ENCODE results near the gene KRTAP1-3.
"Not testable (repeated sequence)": the region's sequence is repeated elsewhere in the genome, so short reads cannot be mapped to it uniquely, and the experiment has no call there.

The KRTAP1-3 gene

GRCh38 chr17:41067281-41067680 is 32.6 kb upstream of the KRTAP1-3 start:
- Histone ChIP-seq H3K36me3 (replicated peaks in 1 of 2; ENCODE audit: control insufficient read depth in 2 of 2, insufficient read depth in 2 of 2, low read length in 2 of 2) (no peaks in the 10 kb centered on the region), H2BK15ac (ENCODE audit: low read length) (no peak overlapping the region), H3K23ac (ENCODE audit: low read depth, low read length, poor library complexity) (no peak overlapping the region), H3K27me3 (ENCODE audit: control insufficient read depth in 3 of 3, insufficient read depth in 3 of 3, low read depth in 1 of 3, low read length in 3 of 3) (no peaks in the 10 kb centered on the region), H4K8ac (ENCODE audit: low read depth, low read length) (no peak overlapping the region), H2AFZ (ENCODE audit: low read length) (no peak overlapping the region), H3K4ac (ENCODE audit: low read length) (no peak overlapping the region), H3K18ac (ENCODE audit: low read length) (no peak overlapping the region), H2AK5ac (ENCODE audit: low read depth, low read length) (no peak overlapping the region), H2BK5ac (ENCODE audit: low read length) (no peak overlapping the region), H3K9ac (ENCODE audit: low read depth, low read length, poor library complexity) (no peak overlapping the region), H3K27ac (replicated peaks; ENCODE audit: low read length) (no peak overlapping the region), H2BK120ac (ENCODE audit: low read depth, low read length) (no peak overlapping the region), H3K4me2 (ENCODE audit: insufficient read depth, low read length, poor library complexity, severe bottlenecking) (no peak overlapping the region), H3K4me1 (ENCODE audit: control insufficient read depth in 2 of 2, insufficient read depth in 1 of 2, low read depth in 1 of 2, low read length in 2 of 2) (no peaks in the 10 kb centered on the region), H3K9me3 (replicated peaks in 1 of 2; ENCODE audit: control insufficient read depth in 2 of 2, insufficient read depth in 1 of 2, low read depth in 1 of 2, low read length in 2 of 2) (no peaks in the 10 kb centered on the region), H4K91ac (ENCODE audit: low read depth, low read length, poor library complexity) (no peak overlapping the region), H3K14ac (ENCODE audit: low read length) (no peak overlapping the region), H2BK12ac (ENCODE audit: low read length) (no peak overlapping the region), H3K79me1 (ENCODE audit: low read depth, low read length) (no peaks in the 10 kb centered on the region), H3K4me3 (ENCODE audit: low read length in 2 of 2) (no peak overlapping the region)
- no peak for DNase-seq (ENCODE audit: low spot score)

- Histone ChIP-seq H3K79me1 (ENCODE audit: low read depth, low read length) (no peaks in the 10 kb centered on the region), H3K9ac (ENCODE audit: low read depth, low read length, poor library complexity) (no peak within 1 kb of the TSS)
Observed at GRCh38 chr17:41065829-41066624, 31.4 kb upstream of the KRTAP1-3 start, which contains the start of gene KRTAP2-4. Gene KRTAP2-4 (minus strand): TSS chr17:41065879. CDS start chr17:41065845, 34 bp downstream.

GRCh38 chr17:41065016-41065689 is 30.5 kb upstream of the KRTAP1-3 start:
- H3K36me3 ChIP-seq (replicated peaks in 1 of 2; ENCODE audit: control insufficient read depth in 2 of 2, insufficient read depth in 2 of 2, low read length in 2 of 2); H3K27me3 ChIP-seq (ENCODE audit: control insufficient read depth in 3 of 3, insufficient read depth in 3 of 3, low read depth in 1 of 3, low read length in 3 of 3); H3K27ac ChIP-seq (replicated peaks; ENCODE audit: low read length); H2AFZ ChIP-seq (ENCODE audit: low read length); H3K9me3 ChIP-seq (replicated peaks in 1 of 2; ENCODE audit: control insufficient read depth in 2 of 2, insufficient read depth in 1 of 2, low read depth in 1 of 2, low read length in 2 of 2); H3K79me1 ChIP-seq (ENCODE audit: low read depth, low read length); H2BK12ac ChIP-seq (ENCODE audit: low read length); H3K4me2 ChIP-seq (ENCODE audit: insufficient read depth, low read length, poor library complexity, severe bottlenecking); H3K4me3 ChIP-seq (ENCODE audit: low read length in 2 of 2); H2BK5ac ChIP-seq (ENCODE audit: low read length); H2BK15ac ChIP-seq (ENCODE audit: low read length); H3K9ac ChIP-seq (ENCODE audit: low read depth, low read length, poor library complexity); H4K91ac ChIP-seq (ENCODE audit: low read depth, low read length, poor library complexity); H3K23ac ChIP-seq (ENCODE audit: low read depth, low read length, poor library complexity); H3K14ac ChIP-seq (ENCODE audit: low read length); H2BK120ac ChIP-seq (ENCODE audit: low read depth, low read length); DNase-seq (ENCODE audit: low spot score); H2AK5ac ChIP-seq (ENCODE audit: low read depth, low read length); H3K4me1 ChIP-seq (ENCODE audit: control insufficient read depth in 2 of 2, insufficient read depth in 1 of 2, low read depth in 1 of 2, low read length in 2 of 2); H3K18ac ChIP-seq (ENCODE audit: low read length); H3K4ac ChIP-seq (ENCODE audit: low read length); H4K8ac ChIP-seq (ENCODE audit: low read depth, low read length): not testable (repeated sequence)
- no CpG with 5 or more reads among the region's 16 CpGs for WGBS, 2 donors (ENCODE audit: extremely low coverage in 2 of 2, insufficient read length in 2 of 2, insufficient replicate concordance in 1 of 2)

More at GRCh38 chr17:41065829-41066624, 31.4 kb upstream of the KRTAP1-3 start, which contains the start of gene KRTAP2-4:
- Histone ChIP-seq H2BK5ac (ENCODE audit: low read length) (no peak within 1 kb of the TSS), H4K91ac (ENCODE audit: low read depth, low read length, poor library complexity) (no peak within 1 kb of the TSS), H2BK12ac (ENCODE audit: low read length) (no peak within 1 kb of the TSS), H4K8ac (ENCODE audit: low read depth, low read length) (no peak within 1 kb of the TSS), H3K14ac (ENCODE audit: low read length) (no peak within 1 kb of the TSS), H3K23ac (ENCODE audit: low read depth, low read length, poor library complexity) (no peak within 1 kb of the TSS), H3K4ac (ENCODE audit: low read length) (no peak within 1 kb of the TSS), H3K9me3 (replicated peaks in 1 of 2; ENCODE audit: control insufficient read depth in 2 of 2, insufficient read depth in 1 of 2, low read depth in 1 of 2, low read length in 2 of 2) (no peaks in the 10 kb centered on the region), H3K4me1 (ENCODE audit: control insufficient read depth in 2 of 2, insufficient read depth in 1 of 2, low read depth in 1 of 2, low read length in 2 of 2) (no peaks in the 10 kb centered on the region), H2AFZ (ENCODE audit: low read length) (no peak within 1 kb of the TSS), H3K4me3 (ENCODE audit: low read length in 2 of 2) (no peak within 1 kb of the TSS), H3K36me3 (replicated peaks in 1 of 2; ENCODE audit: control insufficient read depth in 2 of 2, insufficient read depth in 2 of 2, low read length in 2 of 2) (no peaks in the 10 kb centered on the region), H3K18ac (ENCODE audit: low read length) (no peak within 1 kb of the TSS), H3K27me3 (ENCODE audit: control insufficient read depth in 3 of 3, insufficient read depth in 3 of 3, low read depth in 1 of 3, low read length in 3 of 3) (no peaks in the 10 kb centered on the region), H3K4me2 (ENCODE audit: insufficient read depth, low read length, poor library complexity, severe bottlenecking) (no peak within 1 kb of the TSS), H2BK15ac (ENCODE audit: low read length) (no peak within 1 kb of the TSS), H3K27ac (replicated peaks; ENCODE audit: low read length) (no peak within 1 kb of the TSS), H2AK5ac (ENCODE audit: low read depth, low read length) (no peak within 1 kb of the TSS), H2BK120ac (ENCODE audit: low read depth, low read length) (no peak within 1 kb of the TSS)
- WGBS, 2 donors (ENCODE audit: extremely low coverage in 2 of 2, insufficient read length in 2 of 2, insufficient replicate concordance in 1 of 2) = no CpG with 5 or more reads among the region's 6 CpGs
- no peak for DNase-seq (ENCODE audit: low spot score)

GRCh38 chr17:41064301-41064700 is 29.6 kb upstream of the KRTAP1-3 start:
- Histone ChIP-seq H3K4ac (ENCODE audit: low read length) (no peak overlapping the region), H2BK5ac (ENCODE audit: low read length) (no peak overlapping the region), H3K18ac (ENCODE audit: low read length) (no peak overlapping the region), H3K79me1 (ENCODE audit: low read depth, low read length) (no peaks in the 10 kb centered on the region), H3K4me3 (ENCODE audit: low read length in 2 of 2) (no peak overlapping the region), H2BK120ac (ENCODE audit: low read depth, low read length) (no peak overlapping the region), H2BK15ac (ENCODE audit: low read length) (no peak overlapping the region), H2BK12ac (ENCODE audit: low read length) (no peak overlapping the region), H3K9ac (ENCODE audit: low read depth, low read length, poor library complexity) (no peak overlapping the region), H3K27me3 (ENCODE audit: control insufficient read depth in 3 of 3, insufficient read depth in 3 of 3, low read depth in 1 of 3, low read length in 3 of 3) (no peaks in the 10 kb centered on the region), H3K36me3 (replicated peaks in 1 of 2; ENCODE audit: control insufficient read depth in 2 of 2, insufficient read depth in 2 of 2, low read length in 2 of 2) (no peaks in the 10 kb centered on the region), H3K14ac (ENCODE audit: low read length) (no peak overlapping the region), H4K91ac (ENCODE audit: low read depth, low read length, poor library complexity) (no peak overlapping the region), H2AFZ (ENCODE audit: low read length) (no peak overlapping the region), H3K27ac (replicated peaks; ENCODE audit: low read length) (no peak overlapping the region), H3K4me2 (ENCODE audit: insufficient read depth, low read length, poor library complexity, severe bottlenecking) (no peak overlapping the region), H3K4me1 (ENCODE audit: control insufficient read depth in 2 of 2, insufficient read depth in 1 of 2, low read depth in 1 of 2, low read length in 2 of 2) (peaks cover 0 to 2% of the 10 kb centered on the region in 2 donors), H3K23ac (ENCODE audit: low read depth, low read length, poor library complexity) (no peak overlapping the region), H3K9me3 (replicated peaks in 1 of 2; ENCODE audit: control insufficient read depth in 2 of 2, insufficient read depth in 1 of 2, low read depth in 1 of 2, low read length in 2 of 2) (no peaks in the 10 kb centered on the region), H2AK5ac (ENCODE audit: low read depth, low read length) (no peak overlapping the region), H4K8ac (ENCODE audit: low read depth, low read length) (no peak overlapping the region)
- DNase-seq (ENCODE audit: low spot score) = no peak
- no CpG with 5 or more reads among the region's 1 CpG for WGBS, 2 donors (ENCODE audit: extremely low coverage in 2 of 2, insufficient read length in 2 of 2, insufficient replicate concordance in 1 of 2)

Measured in neuronal stem cell (in vitro differentiated cells).